Stimulated activated CD8-positive, alpha-beta memory T cell treated with anti-CD3 and anti-CD28 coated beads, Interleukin-2, amount 100 ng/mL, for 48 hours (primary cell): ENCODE measurements around the gene MEF2D.

ENCODE experiments used
- DNase-seq, 2 donors: peaks; one replicate each; pipeline ENCODE4 v3.0.0-alpha.2; 2020; ENCODE audit warnings: low read depth in 2 of 2

The MEF2D gene

DNA sequence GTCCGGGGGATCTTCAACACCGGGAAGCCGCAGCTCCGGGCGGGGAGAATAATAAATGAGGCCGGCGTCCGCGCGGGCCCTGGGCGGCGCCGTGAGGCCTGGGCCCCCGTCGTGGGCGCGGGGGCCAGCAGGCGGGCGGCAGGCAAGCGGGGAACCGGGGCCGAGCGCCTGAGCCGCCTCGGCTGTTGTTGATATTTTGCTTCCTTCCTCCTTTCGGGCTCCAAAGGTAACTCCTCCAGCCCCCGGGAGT is at the start of gene MEF2D:
Gene MEF2D, minus strand, starts transcription at position 233 of the 250 bp plus-strand sequence. CDS start 17,483 bp downstream, outside the sequence.
- DNase-seq, result no peak

DNA sequence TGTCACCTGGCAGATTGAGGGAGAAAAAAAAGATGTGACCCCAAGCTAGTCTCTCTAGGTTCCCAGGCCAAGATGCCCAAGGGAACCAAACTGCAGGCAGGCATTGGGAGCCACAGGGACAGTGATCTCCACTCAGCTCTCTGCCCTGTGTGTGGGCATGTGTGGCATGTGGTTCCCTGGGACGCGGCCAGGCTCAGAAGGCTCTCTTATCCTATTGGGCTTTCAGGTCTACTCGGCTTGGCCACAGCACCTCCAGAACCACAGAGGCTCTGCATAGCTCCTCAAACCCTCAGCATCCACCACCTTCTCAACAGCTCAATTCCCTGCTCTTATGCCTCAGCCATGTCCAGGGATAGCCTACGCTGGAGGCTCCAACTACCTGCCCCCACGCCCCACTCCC is 49.8 kb upstream of the MEF2D start:
- DNase-seq, result no peak

DNA sequence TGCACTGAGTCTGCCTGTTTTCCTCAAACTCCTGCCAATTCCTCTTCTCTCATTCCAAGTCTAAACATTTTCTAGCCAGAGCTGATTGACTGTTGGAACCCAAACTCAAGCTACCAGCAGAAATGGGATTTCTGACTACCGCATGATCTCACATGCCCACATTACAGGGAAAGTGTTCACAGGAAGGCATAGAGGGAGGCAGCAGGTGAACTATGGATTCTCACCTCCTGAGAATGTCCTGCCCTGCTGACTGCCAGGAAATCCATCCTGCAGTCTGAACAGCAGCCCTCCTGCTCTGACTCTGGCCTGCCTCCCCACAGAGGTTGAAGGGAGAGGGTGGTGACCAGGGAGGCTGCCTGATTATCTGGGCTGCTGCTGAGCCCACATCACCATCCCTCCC is 49.3 kb upstream of the MEF2D start:
- no peak for DNase-seq

DNA sequence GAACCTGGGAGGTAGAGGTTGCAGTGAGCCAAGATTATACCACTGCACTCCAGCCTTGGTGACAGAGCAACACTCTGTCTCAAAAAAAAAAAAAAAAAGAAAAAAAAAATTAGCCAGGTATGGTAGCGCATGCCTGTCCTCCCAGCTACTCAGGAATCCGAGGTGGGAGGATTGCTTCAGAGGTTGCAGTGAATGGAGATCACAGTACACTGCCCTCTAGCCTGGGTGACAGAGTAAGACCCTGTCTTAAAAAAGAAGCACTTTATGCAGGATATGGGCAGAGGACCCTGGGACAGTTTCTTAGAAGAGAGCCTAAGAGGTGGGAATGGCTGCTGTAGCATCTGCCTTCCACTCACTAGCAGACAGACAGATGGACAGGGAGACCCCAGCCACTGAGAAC is 48.8 kb upstream of the MEF2D start:
- no peak for DNase-seq

DNA sequence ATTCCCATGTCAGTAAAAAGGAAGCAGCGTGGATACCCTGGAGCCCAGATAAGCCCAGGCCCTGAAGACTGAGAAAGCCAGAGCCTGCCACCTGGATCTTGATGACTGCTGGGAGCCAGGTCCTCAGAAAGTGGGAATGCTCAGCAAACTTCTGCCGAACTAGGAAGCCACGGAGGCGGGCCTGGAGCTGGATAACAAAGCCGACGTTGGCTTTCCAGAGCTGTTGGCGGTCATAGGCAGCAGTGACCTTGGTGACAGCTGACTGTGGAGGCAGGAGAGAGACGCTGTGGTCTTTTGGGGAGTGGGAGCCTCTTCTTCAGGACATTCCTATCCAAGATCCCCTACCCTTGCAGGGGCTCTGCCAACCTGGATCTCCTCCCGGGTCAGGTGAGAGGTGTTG is 47.4 kb upstream of the MEF2D start:
- DNase-seq, result no peak

DNA sequence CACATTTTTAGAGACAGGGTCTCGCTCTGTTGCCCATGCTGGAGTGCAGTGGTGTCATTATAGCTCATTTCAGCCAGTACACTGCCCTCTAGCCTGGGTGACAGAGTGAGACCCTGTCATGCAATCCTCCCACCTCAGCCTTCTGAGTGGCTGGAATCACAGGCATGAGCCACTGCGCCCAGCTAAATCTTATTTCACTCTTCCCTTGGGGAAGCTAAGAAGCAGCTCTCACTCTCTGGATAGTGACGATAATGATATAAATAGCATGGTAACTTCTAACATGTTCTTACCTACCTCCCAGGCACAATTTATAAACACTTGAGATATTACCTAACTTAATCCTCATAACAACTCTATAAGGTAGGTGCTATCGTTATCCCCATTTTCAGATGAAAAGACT is 46.9 kb upstream of the MEF2D start:
- no peak for DNase-seq

DNA sequence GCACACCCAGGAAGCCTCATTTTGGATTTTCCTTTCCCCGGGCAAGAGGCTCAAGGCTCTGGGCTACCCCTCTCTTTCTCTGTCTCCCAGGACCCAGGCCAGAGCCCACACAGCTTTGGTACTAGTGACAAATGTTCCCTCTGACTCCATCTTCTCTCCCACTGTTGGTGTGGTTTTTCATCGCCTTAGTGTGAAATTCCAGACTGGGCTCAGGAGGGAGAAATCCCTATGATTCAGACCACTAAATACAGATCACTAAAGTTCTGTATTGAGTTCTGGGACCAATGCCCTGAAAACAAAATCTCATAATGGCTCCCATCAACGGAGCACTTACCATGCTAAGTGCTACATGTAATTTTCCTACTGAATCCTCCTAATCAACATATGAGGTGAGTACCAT is 45.7 kb upstream of the MEF2D start:
- no peak for DNase-seq

DNA sequence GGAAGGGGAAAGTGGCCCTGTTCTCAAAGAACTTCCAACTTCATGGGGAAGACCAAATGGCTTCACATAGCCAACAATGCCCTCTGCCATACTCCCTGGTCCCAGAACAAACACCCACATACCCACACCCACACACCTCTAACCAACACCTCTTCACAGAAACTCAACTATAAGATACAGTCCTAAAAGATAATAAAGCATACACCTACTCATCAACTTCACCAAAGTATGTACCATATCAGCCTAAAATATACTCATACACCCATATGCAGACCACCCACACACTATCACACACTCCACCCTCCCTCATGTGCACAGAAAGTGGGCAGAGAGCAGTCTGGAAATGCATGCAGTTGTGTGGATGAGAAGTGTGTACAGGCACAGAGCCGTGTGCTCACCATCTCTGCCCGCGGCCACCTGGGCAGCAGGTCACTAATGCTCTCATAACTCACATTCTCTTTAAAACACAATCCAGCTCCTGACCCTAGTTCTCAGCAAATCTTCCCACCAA is 44.1 kb upstream of the MEF2D start:
- DNase-seq, result no peak

DNA sequence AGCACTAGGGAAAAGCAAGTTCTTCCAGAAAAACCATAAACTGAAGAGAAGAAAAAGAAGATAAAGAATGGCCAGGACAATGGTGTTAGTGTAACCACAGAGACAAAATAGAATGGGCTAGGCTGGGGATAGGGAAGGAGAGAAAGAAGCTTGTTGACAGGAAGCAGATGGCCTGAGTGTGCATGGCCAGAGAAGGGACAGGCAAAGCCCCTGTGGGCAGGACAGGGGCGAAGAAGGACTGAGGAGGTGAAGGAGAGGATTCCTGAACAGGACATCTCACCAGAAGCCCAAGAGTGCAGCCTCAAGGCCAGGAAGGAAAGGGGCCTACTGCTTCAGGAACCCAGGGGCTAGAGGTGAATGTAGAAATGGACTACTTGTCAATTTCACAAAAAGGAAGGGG is 42.5 kb upstream of the MEF2D start:
- no peak for DNase-seq

DNA sequence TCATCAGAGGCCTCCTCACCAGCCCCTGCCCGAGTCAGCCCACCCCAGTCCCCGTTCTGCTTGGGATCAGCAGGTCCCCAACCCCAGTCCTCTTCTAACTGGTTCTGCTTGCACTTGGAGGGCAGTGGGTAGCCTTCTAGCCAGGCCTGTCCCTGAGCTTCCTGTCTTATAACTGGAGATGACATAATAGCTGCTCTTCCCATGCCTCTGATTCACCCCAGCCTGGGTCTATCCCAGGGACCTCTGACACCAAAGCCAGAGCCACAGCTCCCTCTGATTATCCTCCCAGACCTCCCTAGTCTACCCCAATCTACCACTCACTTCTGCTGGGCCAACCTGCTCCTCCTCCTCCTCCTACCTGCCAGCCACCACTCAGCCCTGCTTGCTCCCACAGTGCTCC is 40.4 kb upstream of the MEF2D start:
- DNase-seq, result no peak

DNA sequence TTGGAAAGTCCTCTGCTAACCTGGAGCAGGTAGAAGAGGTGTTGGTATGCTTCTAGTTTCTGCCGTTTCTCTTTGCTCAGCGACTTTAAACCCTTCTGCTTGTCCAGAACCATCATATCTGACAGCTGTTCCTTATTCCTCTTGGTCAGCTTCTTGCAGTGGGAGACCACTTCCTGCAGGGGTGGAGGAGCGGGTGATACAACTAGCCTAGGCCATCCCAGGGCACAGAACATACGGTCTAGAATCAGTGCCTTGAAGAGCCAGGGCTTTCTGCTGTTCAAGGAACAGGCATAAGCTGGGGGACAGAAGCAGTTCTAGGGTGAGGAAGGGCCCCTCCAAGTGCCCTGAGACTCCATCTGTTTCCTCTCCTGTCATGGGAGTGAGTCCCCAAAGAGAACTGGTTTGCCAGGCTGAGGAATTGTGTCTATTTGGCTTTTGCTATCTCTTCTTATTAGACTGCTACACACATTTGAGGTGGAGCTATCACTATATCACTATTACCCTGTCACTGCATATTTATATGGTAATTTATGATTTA is 39.3 kb upstream of the MEF2D start:
- no peak for DNase-seq

DNA sequence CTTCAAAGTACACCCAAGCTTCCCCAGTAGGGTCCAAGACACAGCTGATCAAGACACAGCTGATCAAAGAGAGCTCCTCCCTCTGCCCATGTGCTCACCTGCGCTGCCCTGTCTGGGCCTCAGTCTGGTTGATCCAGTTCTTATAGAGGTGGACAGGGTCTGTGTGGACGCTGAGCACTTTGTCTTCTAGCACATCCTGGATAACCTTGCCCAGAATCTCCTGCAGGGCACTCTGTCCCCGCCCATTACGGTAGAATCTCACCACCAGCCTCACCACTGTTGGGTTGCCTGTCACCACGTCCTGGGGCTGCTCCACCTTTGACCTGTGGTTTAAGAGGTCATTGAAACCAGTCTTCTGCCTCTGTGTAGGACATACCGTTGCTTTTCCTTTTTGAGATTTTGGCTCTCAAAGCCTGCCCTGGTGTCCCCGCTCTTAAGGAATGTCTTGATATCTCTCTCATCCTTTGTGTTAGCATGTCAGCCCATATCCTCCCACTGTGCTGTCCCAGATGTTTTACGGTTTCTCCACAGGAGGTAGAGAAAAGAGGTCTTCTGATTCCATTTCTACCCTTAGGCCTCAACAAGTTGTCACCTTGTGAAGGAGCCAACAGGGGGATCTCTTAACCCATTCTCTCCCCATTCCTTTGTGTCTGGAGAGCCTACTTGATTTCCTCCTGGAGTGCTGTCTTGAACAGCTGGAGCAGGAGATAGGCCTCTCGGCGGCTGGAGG is 38.3 kb upstream of the MEF2D start:
- no peak for DNase-seq

DNA sequence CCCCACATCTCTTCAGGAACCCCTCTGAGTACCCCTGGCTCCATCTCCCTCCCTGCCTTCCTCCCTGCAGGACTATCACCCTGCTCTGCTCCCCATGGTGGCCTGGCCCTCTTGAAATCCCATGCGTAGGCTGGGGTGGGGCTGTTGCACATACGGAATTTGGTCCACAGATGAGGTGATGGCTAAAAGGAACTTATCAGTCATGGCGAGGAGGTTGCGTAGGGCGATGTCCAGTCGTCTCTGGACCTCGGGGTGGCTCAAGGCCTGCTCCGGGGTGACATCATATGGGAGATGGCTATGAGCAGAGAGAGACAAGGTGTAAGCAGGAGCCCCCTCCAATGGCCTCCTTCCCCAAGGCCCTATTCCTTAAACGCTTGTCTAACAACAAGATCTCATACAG is 36.5 kb upstream of the MEF2D start:
- DNase-seq, result no peak

DNA sequence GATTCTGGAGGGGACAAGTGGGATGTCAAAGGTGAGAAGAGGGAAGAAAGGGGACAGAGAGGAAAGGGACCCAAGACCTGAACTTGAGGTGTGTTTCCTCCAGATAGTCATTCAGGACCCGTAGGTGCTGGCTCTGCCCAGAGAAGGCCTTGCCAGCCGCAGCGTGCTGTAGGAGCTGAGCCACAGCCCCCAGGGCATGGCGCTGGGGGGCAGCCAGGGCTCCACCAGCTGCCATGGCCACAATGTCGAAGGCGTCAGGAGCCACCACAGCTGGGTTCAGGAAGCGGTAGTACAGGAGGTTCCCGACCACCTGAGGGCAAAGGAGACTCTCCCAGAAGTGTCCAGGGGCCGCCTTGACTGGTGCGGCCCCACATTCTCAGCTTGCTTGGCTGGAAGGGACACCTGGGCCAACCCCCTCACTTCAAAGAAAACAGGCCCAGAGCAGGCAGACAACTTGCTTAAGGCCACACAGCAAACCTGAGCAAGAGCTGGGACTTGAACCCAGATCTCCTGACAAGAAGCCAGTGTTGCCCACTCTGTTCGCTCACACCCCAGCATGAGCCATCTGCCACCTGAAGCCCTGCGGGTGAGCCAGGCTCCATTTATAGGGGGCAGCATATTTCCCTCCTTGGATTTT is 34.0 kb upstream of the MEF2D start:
- DNase-seq, result no peak

DNA sequence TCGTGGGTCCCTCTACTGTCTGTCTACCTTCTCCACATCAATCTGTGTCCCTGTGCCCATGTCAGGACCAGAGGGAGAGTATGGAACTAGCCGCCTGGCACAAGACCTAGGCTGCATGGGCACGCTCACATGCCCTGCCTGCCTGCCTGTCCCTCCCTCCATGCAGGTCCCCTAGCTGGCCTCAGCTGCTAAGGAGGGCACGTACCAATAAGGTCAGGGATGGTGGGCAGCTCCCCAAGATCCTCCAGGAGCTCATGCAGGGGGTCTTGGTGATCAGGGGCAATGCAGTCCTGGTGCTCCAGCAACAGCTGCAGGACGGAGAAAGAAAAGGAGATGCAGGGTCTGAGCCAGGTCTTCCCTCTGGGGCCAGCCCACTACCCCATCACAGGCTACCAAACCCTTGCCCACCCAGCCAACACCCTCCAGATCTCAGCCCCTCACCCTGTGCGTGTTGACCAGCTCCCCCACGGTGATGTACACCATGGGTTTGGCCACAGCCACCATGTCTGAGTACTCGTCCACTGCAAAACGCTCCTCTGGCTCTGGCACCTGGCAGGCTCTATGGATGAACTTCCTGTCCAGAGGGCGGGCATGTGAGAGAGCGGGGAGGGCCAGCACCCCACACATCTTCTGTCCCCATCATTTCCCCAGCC is 33.1 kb upstream of the MEF2D start:
- DNase-seq, result no peak

DNA sequence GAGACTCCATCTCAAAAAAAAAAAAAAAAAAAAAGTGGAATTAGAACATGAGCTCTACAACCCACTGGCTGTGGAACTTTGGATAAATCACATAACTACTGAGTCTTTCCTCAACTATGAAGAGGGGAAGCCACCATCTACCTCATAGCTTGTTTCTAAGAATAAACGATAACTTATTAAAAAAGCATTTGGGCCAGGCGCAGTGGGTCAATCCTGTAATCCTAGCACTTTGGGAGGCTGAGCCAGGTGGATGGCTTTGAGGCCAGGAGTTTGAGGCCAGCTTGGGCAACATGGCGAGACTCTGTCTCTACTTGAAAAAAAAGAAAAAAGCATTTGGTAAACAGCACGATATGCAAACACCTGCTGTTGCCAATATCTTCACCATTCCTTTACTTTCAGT is 31.8 kb upstream of the MEF2D start:
- DNase-seq, result no peak

DNA sequence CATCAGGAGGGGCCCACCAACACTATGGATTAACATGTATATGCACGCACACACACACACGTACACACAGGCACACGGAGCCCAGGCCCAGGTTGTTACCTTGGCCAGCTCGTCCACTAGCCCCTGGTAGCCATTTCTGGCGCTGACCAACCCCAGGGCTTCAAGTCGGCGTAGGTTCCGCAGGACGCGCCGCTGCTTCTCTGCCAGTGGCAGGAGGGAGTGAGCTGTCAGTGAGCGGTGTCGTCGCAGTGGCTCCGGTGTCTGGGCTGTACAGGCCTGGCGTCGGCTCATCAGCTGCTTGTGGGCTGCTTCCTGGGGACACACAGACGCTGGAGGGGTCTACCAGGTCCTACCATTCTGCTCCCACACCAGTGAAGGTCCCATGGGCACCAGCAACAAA is 29.4 kb upstream of the MEF2D start:
- no peak for DNase-seq

DNA sequence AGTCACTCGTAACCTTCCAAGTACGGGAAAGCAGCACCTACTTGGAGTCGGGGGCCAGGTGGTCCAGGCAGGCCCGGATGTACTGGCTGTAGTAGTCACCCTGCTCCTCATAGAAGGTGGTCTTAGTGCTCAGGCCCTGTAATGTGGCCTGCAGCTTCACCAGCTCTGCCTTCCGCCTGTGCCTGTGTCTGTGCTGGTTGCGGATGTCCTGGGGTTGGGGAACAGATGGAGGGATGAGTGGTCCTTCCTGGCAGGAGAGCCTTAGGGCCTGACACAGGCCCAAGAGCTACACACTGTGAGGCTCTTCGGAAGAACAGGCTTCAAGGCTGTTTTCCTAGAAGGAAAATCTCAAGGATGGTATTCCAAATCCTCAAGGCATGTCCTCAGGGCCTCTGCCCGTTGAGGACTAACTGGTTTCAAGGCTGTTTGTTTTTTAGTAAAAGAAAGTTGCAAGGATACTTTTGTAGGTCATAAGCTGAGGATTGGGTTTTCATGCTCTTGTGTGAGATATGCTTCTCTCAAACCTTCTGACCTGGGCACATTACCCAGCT is 28.4 kb upstream of the MEF2D start:
- no peak for DNase-seq

DNA sequence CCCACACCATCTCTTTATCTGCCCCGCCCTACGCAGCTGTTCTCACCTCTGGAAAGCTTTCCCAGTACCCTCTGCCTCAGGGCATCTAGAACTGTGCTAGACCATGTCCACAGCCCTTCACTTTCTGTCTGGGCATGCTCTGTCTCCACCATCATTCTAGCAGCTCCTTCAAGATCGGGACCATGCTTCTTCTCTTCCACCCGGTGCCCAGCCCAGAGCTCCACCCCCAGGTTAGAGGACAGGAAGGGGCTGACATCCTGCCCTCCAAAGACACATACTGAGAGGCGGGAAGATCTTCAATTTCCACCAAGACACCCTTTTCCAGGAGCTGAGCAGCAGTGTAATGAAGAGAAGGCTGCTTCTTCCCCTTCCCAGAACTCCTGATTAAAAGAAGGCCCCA is 27.7 kb upstream of the MEF2D start:
- no peak for DNase-seq

DNA sequence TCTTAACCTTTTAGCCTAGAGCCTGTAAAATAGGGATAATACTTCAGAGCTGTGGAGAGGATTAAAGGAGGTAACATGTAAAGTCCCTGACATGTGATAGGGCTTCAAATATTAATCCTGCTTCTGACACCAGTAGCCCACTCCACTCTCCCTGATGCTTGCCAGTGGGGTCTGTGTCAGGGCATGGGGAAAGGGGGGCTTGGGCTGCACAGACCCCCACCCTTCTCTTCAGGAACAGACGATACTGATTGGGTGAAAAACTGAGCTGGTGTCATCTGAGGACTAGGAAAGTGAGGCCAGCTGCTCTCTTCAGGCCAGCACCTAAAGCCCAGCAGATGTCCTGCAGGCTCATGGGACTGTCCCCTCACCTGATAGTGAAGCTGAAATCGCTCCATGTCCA is 27.0 kb upstream of the MEF2D start:
- DNase-seq, result no peak

DNA sequence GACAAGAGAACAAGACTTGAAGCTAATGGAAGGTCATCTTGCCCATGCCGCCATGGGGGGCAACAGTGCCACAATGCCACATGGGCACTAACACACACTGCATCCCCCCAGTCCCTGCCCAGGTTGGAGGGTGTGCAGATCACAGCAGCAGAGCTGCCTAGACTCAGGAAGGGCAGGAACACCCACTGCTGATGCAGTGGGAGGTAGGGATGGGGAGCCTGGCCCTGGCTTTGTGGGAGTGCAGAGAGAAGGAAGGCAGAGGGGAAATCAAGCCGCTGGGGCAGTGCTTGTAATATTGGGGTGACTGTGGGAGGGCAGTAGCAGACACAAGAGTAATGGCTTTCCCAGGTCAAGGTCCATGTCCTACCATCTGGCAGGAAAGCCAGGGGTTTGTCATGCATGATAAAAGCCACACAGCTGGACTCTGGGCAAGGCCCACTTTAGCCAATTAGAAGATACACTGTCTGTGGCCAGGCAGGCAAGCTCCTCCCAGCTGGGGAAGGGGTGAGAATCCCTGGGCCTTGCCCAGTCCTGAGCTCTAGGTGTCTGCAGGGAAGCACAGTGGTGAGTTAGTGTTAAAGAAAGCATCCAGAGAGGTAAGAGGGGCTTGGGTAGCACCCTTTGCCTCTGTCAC is 25.4 kb upstream of the MEF2D start:
- no peak for DNase-seq

DNA sequence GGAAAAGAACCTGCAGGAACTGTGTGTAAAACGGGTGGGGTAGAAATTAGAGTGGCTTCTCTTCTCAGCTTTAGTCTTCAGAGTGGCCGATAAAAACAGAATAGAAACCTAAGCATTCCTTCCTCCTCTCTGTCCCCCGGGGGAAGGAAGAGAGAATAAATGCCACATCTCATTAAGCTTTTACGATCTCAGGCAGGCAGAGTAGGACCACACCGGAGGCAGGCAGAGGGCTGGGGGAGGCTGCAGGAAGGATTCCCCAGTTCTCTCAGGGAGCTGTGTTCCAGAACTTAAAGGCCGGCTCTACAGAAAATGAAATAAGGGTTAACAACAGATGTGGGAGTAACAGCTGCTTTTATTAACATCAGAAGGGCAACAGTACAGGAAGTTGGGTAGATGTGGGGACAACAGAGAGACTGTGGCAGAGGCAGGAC is 24.5 kb upstream of the MEF2D start:
- no peak for DNase-seq
